HCT116 (cell line): Measurements from ENCODE around the gene PRKAG2. TPM values are rescaled to one million over a fixed set of nuclear protein-coding genes. Genes with fewer than 3 reads are reported as not detected.

Experiments used
- ATAC-seq: fragments of 200-7000 bp; cut with Tn5 transposase; 2 replicates; pipeline ENCODE4 v1.9.1; 2020; ENCODE audit warnings: mild to moderate bottlenecking, moderate library complexity
- BruUV-seq: library from RNA; stranded (reverse); fragments of 400-500 nt; replicated peaks from 2 replicates; lab custom pipeline; 2021; lab: Mats Ljungman, UMichigan
- CTCF ChIA-PET: fragments of 300-600 bp; sonication (Branson Sonifier 250); formaldehyde crosslinking; loops from one replicate; lab custom pipeline; 2021; ENCODE audit warnings: antibody characterized with exemption; lab: Charles Lee
- POLR2A ChIA-PET: fragments of 300-600, 350-600 bp; sonication (Branson Sonifier 250); formaldehyde crosslinking; loops from one replicate; lab custom pipeline; 2021; ENCODE audit warnings: antibody characterized with exemption; lab: Charles Lee
- RAD21 ChIA-PET, 2 experiments: fragments of 300-600 bp; sonication (Branson Sonifier 250); formaldehyde crosslinking; loops; one replicate each; lab custom pipeline; 2023; ENCODE audit warnings: low total read pairs in 2 of 2; ENCODE audit not compliant: uncharacterized antibody in 2 of 2, unreplicated experiment in 2 of 2, low non-redundant PET in 1 of 2; lab: Charles Lee
- DNase-seq: peaks from one replicate; pipeline ENCODE4 v3.0.0-alpha.2; 2010; ENCODE audit warnings: low read depth, low spot score
- H2AFZ ChIP-seq: fragments of 200-600 bp; shearing (Covaris generic), sonication (generic); 2 replicates; pipeline ENCODE4 v1.6.1; 2017; ENCODE audit warnings: low read depth, mixed run types, mixed read lengths, antibody characterized with exemption, low read length; ENCODE audit not compliant: poor library complexity, severe bottlenecking
- H3K27ac ChIP-seq: 2 replicates; pipeline ENCODE4 v1.5.1; 2012; ENCODE audit warnings: low read depth, low read length
- H3K27me3 ChIP-seq: fragments of 200-600 bp; sonication (generic); 2 replicates; pipeline ENCODE4 v1.6.1; 2016; ENCODE audit warnings: mixed run types, low read length, mixed read lengths; ENCODE audit not compliant: insufficient read depth
- H3K36me3 ChIP-seq, 2 experiments: fragments of 200-500 bp in 1 of 2; fragments of 200-600 bp in 1 of 2; sonication (Bioruptor generic) in 1 of 2; sonication (generic) in 1 of 2; 2 replicates each; pipeline versions ENCODE4 v1.5.1 to v1.6.1; 2014 to 2016; ENCODE audit warnings: low read length in 2 of 2, inconsistent platforms in 1 of 2, mixed read lengths in 1 of 2, mixed run types in 1 of 2; ENCODE audit not compliant: insufficient read depth in 2 of 2, control insufficient read depth in 1 of 2
- H3K4me1 ChIP-seq, 2 experiments: fragments of 200-600 bp in 1 of 2; sonication (generic) in 1 of 2; 2 replicates each; pipeline versions ENCODE4 v1.5.1 to v1.6.1; 2012 to 2017; ENCODE audit warnings: low read length in 2 of 2, inconsistent platforms in 1 of 2, mild to moderate bottlenecking in 1 of 2, mixed read lengths in 1 of 2, mixed run types in 1 of 2, moderate library complexity in 1 of 2; ENCODE audit not compliant: insufficient read depth in 2 of 2, control insufficient read depth in 1 of 2
- H3K4me2 ChIP-seq: fragments of 200-600 bp; sonication (generic); 2 replicates; pipeline ENCODE4 v1.6.1; 2017; ENCODE audit warnings: mixed run types, low read length, mixed read lengths
- H3K4me3 ChIP-seq, 2 experiments: fragments of 200-600 bp in 1 of 2; sonication (generic) in 1 of 2; replicated peaks in 1 of 2; 2 replicates each; pipeline ENCODE4 v1.5.1; 2011 to 2016; ENCODE audit warnings: low read length in 2 of 2, control low read depth in 1 of 2, low read depth in 1 of 2, mild to moderate bottlenecking in 1 of 2, mixed read lengths in 1 of 2, mixed run types in 1 of 2
- H3K79me2 ChIP-seq: fragments of 200-600 bp; sonication (generic); 2 replicates; pipeline ENCODE4 v1.6.1; 2017; ENCODE audit warnings: mild to moderate bottlenecking, mixed run types, low read length, moderate library complexity, mixed read lengths; ENCODE audit not compliant: insufficient read depth
- H3K9ac ChIP-seq: fragments of 200-600 bp; sonication (generic); 2 replicates; pipeline ENCODE4 v1.6.1; 2016; ENCODE audit warnings: low read length, mixed read lengths
- H3K9me2 ChIP-seq: fragments of 200-600 bp; sonication (generic), shearing (Covaris generic); 2 replicates; pipeline ENCODE4 v1.6.1; 2017; ENCODE audit warnings: mixed run types, mild to moderate bottlenecking, moderate library complexity; ENCODE audit not compliant: insufficient read depth
- H3K9me3 ChIP-seq, 2 experiments: fragments of 200-500 bp in 1 of 2; fragments of 200-600 bp in 1 of 2; sonication (Bioruptor generic) in 1 of 2; sonication (generic) in 1 of 2; 2 replicates each; pipeline ENCODE4 v1.6.1; 2014 to 2017; ENCODE audit warnings: low read length in 2 of 2, mixed read lengths in 2 of 2, inconsistent platforms in 1 of 2, low read depth in 1 of 2, mild to moderate bottlenecking in 1 of 2, mixed run types in 1 of 2, moderate library complexity in 1 of 2; ENCODE audit not compliant: control insufficient read depth in 1 of 2, insufficient read depth in 1 of 2
- H4K20me1 ChIP-seq: fragments of 200-600 bp; sonication (generic), shearing (Covaris generic); 2 replicates; pipeline ENCODE4 v1.6.1; 2017; ENCODE audit warnings: mixed run types, mild to moderate bottlenecking, moderate library complexity; ENCODE audit not compliant: insufficient read depth
- ATF3 ChIP-seq: IDR thresholded peaks from 2 replicates; pipeline ENCODE4 v1.6.1; 2012
- CBX3 ChIP-seq: IDR thresholded peaks from 2 replicates; pipeline ENCODE4 v1.6.1; 2012; ENCODE audit warnings: low read depth
- CEBPB ChIP-seq: IDR thresholded peaks from 2 replicates; pipeline ENCODE4 v1.6.1; 2012; ENCODE audit warnings: low read depth
- ELF1 ChIP-seq: IDR thresholded peaks from 2 replicates; pipeline ENCODE4 v1.6.1; 2012; ENCODE audit warnings: low read depth, borderline replicate concordance
- POLR2A ChIP-seq: IDR thresholded peaks from 2 replicates; pipeline ENCODE4 v1.7.0; 2011; ENCODE audit warnings: borderline replicate concordance; ENCODE audit not compliant: insufficient read depth, insufficient read length; ENCODE audit errors: extremely low read depth
- POLR2AphosphoS5 ChIP-seq: IDR thresholded peaks from 2 replicates; pipeline ENCODE4 v1.6.1; 2011; ENCODE audit warnings: mild to moderate bottlenecking, low read depth, low read length, moderate library complexity
- SIN3A ChIP-seq: IDR thresholded peaks from 2 replicates; pipeline ENCODE4 v1.6.1; 2012; ENCODE audit warnings: low read depth
- SP1 ChIP-seq: IDR thresholded peaks from 2 replicates; pipeline ENCODE4 v1.6.1; 2012; ENCODE audit warnings: low read depth
- intact Hi-C: fragments of 100-400 bp; cut with micrococcal nuclease; formaldehyde crosslinking; loops from 2 replicates; pipeline ENCODE4 v1.10.0; 2022
- total RNA-seq: library from RNA; stranded (reverse); gene quantifications from one replicate; pipeline ENCODE4 v1.2.1, GENCODE V29; 2021; ENCODE audit not compliant: unreplicated experiment
- TF ChIP-seq, protein P1 (sequence below): IDR thresholded peaks from 2 replicates; pipeline ENCODE4 v1.6.1; 2011; ENCODE audit warnings: mild to moderate bottlenecking, low read length, moderate library complexity; ENCODE audit not compliant: insufficient replicate concordance; ENCODE audit errors: extremely low read depth

Gene PRKAG2
- total RNA-seq, 1 experiment from 2014 or later: 23.6 TPM

DNA sequence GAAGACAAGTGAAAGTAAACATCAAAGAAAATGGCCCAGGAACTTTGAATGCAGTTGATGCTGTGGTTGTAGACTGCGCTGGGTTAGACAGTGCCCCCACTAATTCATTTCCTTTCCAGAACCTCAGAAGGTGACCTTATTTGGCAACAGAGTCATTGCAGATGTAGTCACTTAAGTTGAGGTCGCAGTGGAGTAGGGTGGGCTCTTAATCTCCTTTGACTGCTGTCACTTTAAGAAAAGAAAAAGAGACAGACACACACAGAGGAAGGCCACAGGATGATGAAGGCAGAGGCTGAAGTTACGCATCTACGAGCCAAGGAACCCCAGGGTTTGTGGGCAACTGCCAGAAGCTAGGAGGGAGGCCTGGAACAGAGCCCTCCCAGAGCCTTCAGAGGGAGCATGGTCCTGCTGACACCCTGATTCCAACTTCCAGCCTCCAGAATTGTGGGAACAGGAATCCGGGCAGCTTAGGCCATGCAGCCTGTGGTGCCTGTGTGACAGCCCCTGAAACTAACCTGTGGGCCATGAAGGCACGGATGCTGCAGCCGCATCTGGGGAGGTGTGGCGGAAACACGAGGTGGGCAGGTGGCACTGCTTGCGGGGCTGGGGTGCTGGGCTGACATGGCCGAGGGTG lies 107.6 kb downstream of the PRKAG2 start:
- Histone ChIP-seq H3K4me1 (no peaks in the 10 kb centered on the region), H3K9ac (no peak overlapping the region), H2AFZ (no peak overlapping the region), H3K9me3 (no peaks in the 10 kb centered on the region), H3K9me2 (no peaks in the 10 kb centered on the region), H3K79me2 (no peaks in the 10 kb centered on the region), H3K4me3 (no peak overlapping the region), H3K4me2 (no peak overlapping the region), H3K27ac (no peak overlapping the region), H4K20me1 (no peaks in the 10 kb centered on the region), H3K36me3 (no peaks in the 10 kb centered on the region), H3K27me3 (no peaks in the 10 kb centered on the region)
- BruUV-seq: no TSS peak
- ChIA-PET POLR2A (no interaction called here), RAD21 (no interaction called here), CTCF (no interaction called here)
- intact Hi-C loops: no loop called here
- TF ChIP-seq CEBPB: no peak
- TF ChIP-seq POLR2AphosphoS5: no peak
- TF ChIP-seq SP1: no peak
- TF ChIP-seq ATF3: no peak
- no peak for TF ChIP-seq SIN3A
- no peak for TF ChIP-seq CBX3
- no peak for TF ChIP-seq POLR2A
- TF ChIP-seq, protein P1, sequence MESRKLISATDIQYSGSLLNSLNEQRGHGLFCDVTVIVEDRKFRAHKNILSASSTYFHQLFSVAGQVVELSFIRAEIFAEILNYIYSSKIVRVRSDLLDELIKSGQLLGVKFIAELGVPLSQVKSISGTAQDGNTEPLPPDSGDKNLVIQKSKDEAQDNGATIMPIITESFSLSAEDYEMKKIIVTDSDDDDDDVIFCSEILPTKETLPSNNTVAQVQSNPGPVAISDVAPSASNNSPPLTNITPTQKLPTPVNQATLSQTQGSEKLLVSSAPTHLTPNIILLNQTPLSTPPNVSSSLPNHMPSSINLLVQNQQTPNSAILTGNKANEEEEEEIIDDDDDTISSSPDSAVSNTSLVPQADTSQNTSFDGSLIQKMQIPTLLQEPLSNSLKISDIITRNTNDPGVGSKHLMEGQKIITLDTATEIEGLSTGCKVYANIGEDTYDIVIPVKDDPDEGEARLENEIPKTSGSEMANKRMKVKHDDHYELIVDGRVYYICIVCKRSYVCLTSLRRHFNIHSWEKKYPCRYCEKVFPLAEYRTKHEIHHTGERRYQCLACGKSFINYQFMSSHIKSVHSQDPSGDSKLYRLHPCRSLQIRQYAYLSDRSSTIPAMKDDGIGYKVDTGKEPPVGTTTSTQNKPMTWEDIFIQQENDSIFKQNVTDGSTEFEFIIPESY: no peak
- TF ChIP-seq ELF1: no peak
- ATAC-seq (no peak), DNase-seq (no peak)
